ENCODE measurements around the gene INTS1.
A peak's percentile ranks its signal among the peaks of the same experiment; 100 is the strongest.

Gene INTS1

DNA sequence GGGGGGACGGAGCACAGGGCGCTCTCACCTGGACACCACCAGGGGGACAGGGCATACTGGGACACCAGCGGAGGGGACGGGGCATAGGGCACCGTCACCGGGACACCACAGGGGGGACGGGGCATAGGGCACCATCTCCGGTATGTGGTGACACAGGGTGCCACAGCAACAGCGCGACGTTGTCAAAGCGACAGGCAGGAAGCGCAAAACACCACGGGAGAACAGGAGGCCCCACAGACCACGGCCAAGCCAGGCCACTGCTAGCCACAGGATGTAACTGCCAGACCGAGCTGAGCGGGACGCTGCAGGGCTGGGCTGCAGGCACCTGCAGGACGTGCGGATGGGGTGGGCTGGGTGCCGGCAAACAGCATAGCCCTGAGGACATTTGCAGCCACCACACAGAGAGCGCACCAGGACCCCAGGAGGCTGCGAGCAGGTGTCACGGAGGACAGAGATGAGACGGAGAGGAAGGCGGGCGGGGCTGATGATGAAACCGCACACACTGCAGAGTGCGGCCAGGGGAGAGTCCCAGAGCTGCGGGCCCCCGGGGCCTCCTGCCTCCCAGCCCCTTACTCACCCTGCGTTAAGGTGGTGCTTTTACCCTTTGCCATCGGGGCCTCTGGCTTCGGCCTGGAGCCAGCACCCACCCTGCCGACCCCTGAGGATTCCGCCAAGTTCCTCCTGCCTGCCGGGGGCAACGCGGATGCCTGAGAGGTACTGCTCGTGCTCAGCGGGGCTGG, 62.4 kb downstream of the INTS1 start:
- TF ChIP-seq, protein P1, sequence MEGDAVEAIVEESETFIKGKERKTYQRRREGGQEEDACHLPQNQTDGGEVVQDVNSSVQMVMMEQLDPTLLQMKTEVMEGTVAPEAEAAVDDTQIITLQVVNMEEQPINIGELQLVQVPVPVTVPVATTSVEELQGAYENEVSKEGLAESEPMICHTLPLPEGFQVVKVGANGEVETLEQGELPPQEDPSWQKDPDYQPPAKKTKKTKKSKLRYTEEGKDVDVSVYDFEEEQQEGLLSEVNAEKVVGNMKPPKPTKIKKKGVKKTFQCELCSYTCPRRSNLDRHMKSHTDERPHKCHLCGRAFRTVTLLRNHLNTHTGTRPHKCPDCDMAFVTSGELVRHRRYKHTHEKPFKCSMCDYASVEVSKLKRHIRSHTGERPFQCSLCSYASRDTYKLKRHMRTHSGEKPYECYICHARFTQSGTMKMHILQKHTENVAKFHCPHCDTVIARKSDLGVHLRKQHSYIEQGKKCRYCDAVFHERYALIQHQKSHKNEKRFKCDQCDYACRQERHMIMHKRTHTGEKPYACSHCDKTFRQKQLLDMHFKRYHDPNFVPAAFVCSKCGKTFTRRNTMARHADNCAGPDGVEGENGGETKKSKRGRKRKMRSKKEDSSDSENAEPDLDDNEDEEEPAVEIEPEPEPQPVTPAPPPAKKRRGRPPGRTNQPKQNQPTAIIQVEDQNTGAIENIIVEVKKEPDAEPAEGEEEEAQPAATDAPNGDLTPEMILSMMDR (conservative IDR thresholded peaks at IDR 0.05; ENCODE audit: low read depth, low read length), result no peak
- H3K4me3 ChIP-seq (ENCODE audit: low read length), result no peak overlapping the region
- no peak for DNase-seq (ENCODE audit: low read depth)

DNA sequence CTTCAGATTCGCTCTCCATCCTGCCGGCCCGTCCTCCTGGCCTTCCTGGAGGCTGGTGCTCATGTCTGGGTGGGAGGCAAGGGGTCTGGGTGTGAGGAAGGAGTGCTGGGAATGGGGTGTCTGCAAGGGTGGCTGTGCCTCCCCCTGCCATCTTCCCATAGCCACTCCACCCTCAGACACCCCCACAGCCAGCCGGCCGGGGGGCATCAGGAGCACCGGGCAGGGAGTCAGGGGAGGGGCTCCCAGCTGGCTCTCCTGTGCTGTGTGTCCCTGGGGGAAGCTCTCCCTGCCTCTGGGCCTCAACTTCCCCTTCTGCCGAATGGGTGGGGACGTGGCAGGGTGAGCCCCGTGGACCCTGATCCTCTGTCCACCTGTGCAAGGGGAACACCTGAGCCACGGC, 63.6 kb downstream of the INTS1 start:
- DNase-seq (ENCODE audit: low read depth), result no peak
- TF ChIP-seq, protein P1 (conservative IDR thresholded peaks at IDR 0.05; ENCODE audit: low read depth, low read length), result no peak

DNA sequence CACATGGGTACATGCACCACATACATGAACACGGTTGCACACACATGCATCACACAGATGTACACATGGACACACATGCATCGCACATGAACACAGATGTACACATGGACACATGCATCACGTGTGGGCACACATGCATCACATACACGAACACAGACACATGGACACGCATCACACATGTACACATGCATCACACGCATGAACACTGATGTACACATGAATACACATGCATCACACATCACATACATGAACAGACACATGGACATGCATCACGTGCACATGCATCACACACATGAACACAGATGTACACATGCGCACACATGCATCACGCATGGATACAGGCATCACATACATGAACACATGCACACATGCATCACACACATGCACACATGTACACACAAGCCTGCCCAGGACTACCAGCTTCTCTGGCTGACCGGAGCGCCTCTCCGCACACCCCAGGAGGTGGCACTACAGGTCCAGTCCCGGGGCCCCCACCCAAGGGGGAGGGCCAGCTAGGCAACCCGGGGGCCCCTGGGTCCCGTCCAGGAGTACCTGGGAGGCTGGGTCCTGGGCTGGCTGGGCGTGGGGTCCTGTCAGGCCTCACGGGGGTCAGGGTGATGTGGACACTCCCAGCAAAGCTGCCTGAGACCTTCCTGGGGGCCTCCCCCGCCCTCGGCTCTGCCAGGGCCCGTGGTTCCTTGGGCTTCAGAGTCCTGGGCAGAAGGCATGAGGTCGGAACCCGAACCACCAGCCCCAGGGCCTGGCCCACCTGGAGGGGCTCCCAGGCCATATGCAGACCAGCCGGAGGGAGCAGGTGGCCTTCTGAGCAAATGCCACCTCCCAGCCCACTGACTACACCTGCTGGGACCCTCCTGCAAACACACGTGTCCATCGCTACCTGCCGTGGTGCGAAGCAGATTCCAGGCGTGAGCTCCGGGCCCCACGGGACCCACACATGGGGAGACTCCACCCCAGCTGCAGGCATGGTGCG, 64.5 kb downstream of the INTS1 start:
- TF ChIP-seq, protein P1 (conservative IDR thresholded peaks at IDR 0.05; ENCODE audit: low read depth, low read length), result peak; percentile 4
- H3K4me3 ChIP-seq (ENCODE audit: low read length), result no peak overlapping the region
- no peak for DNase-seq (ENCODE audit: low read depth)

More for the DNA sequence above, 63.6 kb downstream of the INTS1 start:
- H3K4me3 ChIP-seq (ENCODE audit: low read length), result no peak overlapping the region

DNA sequence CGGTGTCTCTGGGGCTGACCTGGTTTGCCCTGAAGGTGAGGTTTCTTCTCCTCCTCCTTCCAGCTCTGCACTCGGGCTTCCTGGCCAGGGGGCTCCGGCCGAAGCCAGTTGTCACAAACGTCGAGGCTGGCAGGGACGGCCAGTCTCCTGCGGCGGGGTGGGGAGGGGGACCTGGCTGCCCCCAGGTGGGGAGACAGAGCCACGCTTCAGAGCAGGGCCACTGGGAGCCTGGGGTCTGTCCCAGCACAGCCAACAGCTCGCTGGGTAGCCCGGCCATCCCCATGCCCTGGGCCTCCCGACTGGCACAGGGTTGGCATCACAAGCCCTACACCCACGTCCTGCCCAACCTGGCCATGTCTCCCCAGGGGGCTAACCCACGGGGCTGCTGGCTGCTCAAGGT, 65.4 kb downstream of the INTS1 start:
- DNase-seq (ENCODE audit: low read depth), result no peak
- H3K4me3 ChIP-seq (ENCODE audit: low read length), result no peak overlapping the region
- TF ChIP-seq, protein P1 (conservative IDR thresholded peaks at IDR 0.05; ENCODE audit: low read depth, low read length), result no peak

DNA sequence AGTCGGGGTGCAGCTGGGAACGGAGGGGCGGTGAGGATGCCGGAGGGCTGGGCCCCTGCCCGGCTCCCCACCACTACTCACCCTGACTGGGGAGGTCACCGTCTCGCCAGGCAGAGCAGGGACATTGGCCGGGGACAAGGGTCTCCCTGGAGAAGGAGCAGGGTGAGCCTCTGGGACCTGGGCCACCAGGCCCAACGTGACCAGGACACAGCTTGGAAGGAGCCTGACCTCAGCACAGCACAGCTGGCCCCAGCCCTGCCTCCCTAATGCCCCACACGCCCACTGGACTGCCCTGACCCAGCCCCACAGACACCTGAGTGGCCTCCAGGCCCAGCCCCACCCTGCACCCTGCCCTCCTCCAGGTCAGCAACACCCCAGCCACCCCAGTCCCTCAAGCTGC, 66.0 kb downstream of the INTS1 start:
- no peak for DNase-seq (ENCODE audit: low read depth)
- H3K4me3 ChIP-seq (ENCODE audit: low read length), result no peak overlapping the region
- TF ChIP-seq, protein P1 (conservative IDR thresholded peaks at IDR 0.05; ENCODE audit: low read depth, low read length), result no peak

DNA sequence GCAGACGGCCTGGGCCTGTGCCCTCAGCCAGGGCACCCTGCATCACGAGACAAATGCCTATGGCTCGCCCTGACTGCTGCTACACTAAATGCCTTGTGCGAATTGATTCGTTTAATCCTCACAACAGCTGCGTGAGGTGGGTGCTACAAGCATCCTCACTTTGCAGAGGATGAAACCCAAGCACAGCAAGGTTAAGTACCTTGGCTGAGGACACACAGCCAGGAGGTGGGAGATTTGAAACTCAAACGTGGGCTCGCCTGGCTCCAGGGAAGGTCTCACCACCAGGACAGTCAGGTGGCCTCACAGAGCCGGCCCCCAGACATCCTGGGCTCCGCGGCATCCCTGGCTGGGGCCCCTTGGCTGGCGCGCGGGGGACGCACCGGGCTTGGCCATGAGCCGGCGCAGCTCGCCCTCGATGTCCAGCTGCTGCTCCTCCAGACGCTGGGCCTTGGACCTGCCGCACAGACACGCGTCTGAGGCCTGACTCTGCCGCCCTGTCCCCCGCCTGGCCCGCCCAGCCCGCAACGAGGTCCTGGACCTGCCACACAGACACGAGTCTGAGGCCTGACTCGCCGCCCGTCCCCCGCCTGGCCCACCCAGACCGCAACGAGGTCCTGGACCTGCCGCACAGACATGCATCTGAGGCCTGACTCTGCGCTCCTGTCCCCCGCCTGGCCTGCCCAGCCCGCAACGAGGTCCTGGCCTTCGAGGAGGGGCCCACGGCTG, 66.9 kb downstream of the INTS1 start:
- H3K4me3 ChIP-seq (ENCODE audit: low read length), result no peak overlapping the region
- TF ChIP-seq, protein P1 (conservative IDR thresholded peaks at IDR 0.05; ENCODE audit: low read depth, low read length), result no peak
- no peak for DNase-seq (ENCODE audit: low read depth)

Measured in retinal pigment epithelial cell (primary cell).